HepG2 (cell line): ENCODE measurements around the gene CAPZA1.

Experiments
- ATF7 ChIP-seq, 2 experiments: fragments of 450-650 bp in 1 of 2; sonication (generic) in 1 of 2; formaldehyde crosslinking in 1 of 2; IDR thresholded peaks; 2 replicates each; pipeline versions ENCODE4 v1.4.0 to v1.6.1; 2016 to 2020; ENCODE audit warnings: antibody characterized with exemption in 1 of 2, mild to moderate bottlenecking in 1 of 2, missing genetic modification reagents in 1 of 2
- EP300 ChIP-seq, 3 experiments: sonication (generic) in 1 of 3; formaldehyde crosslinking in 1 of 3; IDR thresholded peaks; 2 replicates each; pipeline versions ENCODE4 v1.5.1 to v1.6.1; 2011 to 2020; ENCODE audit warnings: low read depth in 2 of 3, low read length in 2 of 3, borderline replicate concordance in 1 of 3, improper control_type of control experiment in 1 of 3, mild to moderate bottlenecking in 1 of 3, missing genetic modification reagents in 1 of 3, moderate library complexity in 1 of 3
- ETV5 ChIP-seq: IDR thresholded peaks from 2 replicates; pipeline ENCODE4 v1.6.1; 2018; ENCODE audit warnings: missing biosample characterization, missing genetic modification reagents, inconsistent platforms, borderline replicate concordance
- KDM4B ChIP-seq: sonication (generic); formaldehyde crosslinking; IDR thresholded peaks from 2 replicates; pipeline ENCODE4 v1.4.0; 2020; ENCODE audit warnings: missing genetic modification reagents
- POLR2AphosphoS5 ChIP-seq: IDR thresholded peaks from 2 replicates; pipeline ENCODE4 v1.6.1; 2012; ENCODE audit warnings: low read depth, low read length
- PRDM10 ChIP-seq: sonication (generic); formaldehyde crosslinking; IDR thresholded peaks from 2 replicates; pipeline ENCODE4 v1.4.0; 2020; ENCODE audit warnings: low read depth, missing genetic modification reagents
- SP5 ChIP-seq: IDR thresholded peaks from 2 replicates; pipeline ENCODE4 v1.6.1; 2016; ENCODE audit warnings: low read depth, borderline replicate concordance
- THAP8 ChIP-seq: sonication (generic); formaldehyde crosslinking; IDR thresholded peaks from 2 replicates; pipeline ENCODE4 v1.5.1; 2020; ENCODE audit warnings: missing genetic modification reagents, mild to moderate bottlenecking, borderline replicate concordance
- U2AF1 ChIP-seq: fragments of 200-400 bp; formaldehyde crosslinking; optimal IDR thresholded peaks from 2 replicates; pipeline ENCODE3; 2017; ENCODE audit warnings: mild to moderate bottlenecking, low read depth, low read length
- YY1 ChIP-seq: IDR thresholded peaks from 2 replicates; pipeline ENCODE4 v1.6.1; 2011; ENCODE audit warnings: low read length, low read depth, moderate library complexity, mild to moderate bottlenecking; ENCODE audit not compliant: insufficient read depth, insufficient replicate concordance
- ZNF556 ChIP-seq: sonication (generic); formaldehyde crosslinking; IDR thresholded peaks from 2 replicates; pipeline ENCODE4 v1.4.0; 2020; ENCODE audit warnings: mild to moderate bottlenecking, missing genetic modification reagents, borderline replicate concordance
- ZSCAN29 ChIP-seq: sonication (generic); formaldehyde crosslinking; conservative IDR thresholded peaks from 2 replicates; pipeline ENCODE4 v1.4.0; 2020; ENCODE audit warnings: mild to moderate bottlenecking, missing genetic modification reagents
- TF ChIP-seq, protein P1 (sequence below): sonication (generic); formaldehyde crosslinking; IDR thresholded peaks from 2 replicates; pipeline ENCODE4 v1.5.0; 2020; ENCODE audit warnings: mild to moderate bottlenecking, missing genetic modification reagents, moderate library complexity
- TF ChIP-seq, protein P2 (sequence below): sonication (generic); formaldehyde crosslinking; IDR thresholded peaks from 2 replicates; pipeline ENCODE4 v1.4.0; 2020; ENCODE audit warnings: missing genetic modification reagents

DNA sequence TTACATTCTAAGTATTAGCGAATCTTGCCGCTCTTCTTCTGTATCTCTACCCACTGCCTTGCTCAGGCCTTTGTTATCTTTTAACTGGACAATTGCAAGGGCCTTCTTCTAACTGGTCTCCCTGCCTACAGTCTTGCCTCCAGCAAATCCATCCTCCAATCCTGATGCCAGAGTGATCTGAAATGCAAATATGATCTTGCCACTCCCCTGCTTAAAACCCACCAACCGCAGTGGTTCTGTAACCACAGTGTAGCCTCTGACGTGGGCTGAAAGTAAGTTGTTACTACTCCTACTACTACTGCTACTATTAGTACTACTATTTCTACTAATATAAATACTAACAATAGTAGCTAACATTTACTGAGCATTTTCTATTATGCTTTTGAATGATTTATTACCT is 67.2 kb downstream of the CAPZA1 start:
- TF ChIP-seq YY1 (no peak), THAP8 (CRISPR knock-in tag) (no peak), PRDM10 (CRISPR knock-in tag) (no peak), ZSCAN29 (no peak), POLR2AphosphoS5 (no peak), ATF7 (IDR thresholded peaks at IDR 0.05) (no peak), ATF7 (CRISPR knock-in tag; IDR thresholded peaks at IDR 0.05) (no peak), ZNF556 (CRISPR knock-in tag) (no peak), U2AF1 (no peak), ETV5 (CRISPR knock-in tag) (no peak), SP5 (no peak), KDM4B (CRISPR knock-in tag) (no peak), EP300 (IDR thresholded peaks at IDR 0.05; ENCODE audit: low read depth in 2 of 2, low read length in 2 of 2) (no peak), EP300 (CRISPR knock-in tag; IDR thresholded peaks at IDR 0.05; ENCODE audit: borderline replicate concordance) (no peak)
- TF ChIP-seq, protein P1, sequence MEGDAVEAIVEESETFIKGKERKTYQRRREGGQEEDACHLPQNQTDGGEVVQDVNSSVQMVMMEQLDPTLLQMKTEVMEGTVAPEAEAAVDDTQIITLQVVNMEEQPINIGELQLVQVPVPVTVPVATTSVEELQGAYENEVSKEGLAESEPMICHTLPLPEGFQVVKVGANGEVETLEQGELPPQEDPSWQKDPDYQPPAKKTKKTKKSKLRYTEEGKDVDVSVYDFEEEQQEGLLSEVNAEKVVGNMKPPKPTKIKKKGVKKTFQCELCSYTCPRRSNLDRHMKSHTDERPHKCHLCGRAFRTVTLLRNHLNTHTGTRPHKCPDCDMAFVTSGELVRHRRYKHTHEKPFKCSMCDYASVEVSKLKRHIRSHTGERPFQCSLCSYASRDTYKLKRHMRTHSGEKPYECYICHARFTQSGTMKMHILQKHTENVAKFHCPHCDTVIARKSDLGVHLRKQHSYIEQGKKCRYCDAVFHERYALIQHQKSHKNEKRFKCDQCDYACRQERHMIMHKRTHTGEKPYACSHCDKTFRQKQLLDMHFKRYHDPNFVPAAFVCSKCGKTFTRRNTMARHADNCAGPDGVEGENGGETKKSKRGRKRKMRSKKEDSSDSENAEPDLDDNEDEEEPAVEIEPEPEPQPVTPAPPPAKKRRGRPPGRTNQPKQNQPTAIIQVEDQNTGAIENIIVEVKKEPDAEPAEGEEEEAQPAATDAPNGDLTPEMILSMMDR (CRISPR knock-in tag), result no peak
- TF ChIP-seq, protein P2, sequence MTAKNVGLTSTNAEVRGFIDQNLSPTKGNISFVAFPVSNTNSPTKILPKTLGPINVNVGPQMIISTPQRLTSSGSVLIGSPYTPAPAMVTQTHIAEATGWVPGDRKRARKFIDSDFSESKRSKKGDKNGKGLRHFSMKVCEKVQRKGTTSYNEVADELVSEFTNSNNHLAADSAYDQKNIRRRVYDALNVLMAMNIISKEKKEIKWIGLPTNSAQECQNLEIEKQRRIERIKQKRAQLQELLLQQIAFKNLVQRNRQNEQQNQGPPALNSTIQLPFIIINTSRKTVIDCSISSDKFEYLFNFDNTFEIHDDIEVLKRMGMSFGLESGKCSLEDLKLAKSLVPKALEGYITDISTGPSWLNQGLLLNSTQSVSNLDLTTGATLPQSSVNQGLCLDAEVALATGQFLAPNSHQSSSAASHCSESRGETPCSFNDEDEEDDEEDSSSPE (CRISPR knock-in tag), result no peak
